HL-60 (cell line): ENCODE data around the gene GRHL3.

ENCODE experiments used
- DNase-seq, 2 experiments: peaks; one replicate each; pipeline ENCODE4 v3.0.0-alpha.2; 2010 to 2020; ENCODE audit warnings: low read depth in 1 of 2, low spot score in 1 of 2
- H3K27ac ChIP-seq: fragments of 250-450 bp; sonication (Bioruptor Pico); replicated peaks from 2 replicates; pipeline ENCODE4 v1.5.1; 2020; ENCODE audit warnings: mild to moderate bottlenecking, moderate library complexity
- H3K27me3 ChIP-seq: fragments of 250-450 bp; sonication (Bioruptor Pico); 2 replicates; pipeline ENCODE4 v1.5.1; 2021; ENCODE audit warnings: mild to moderate bottlenecking, moderate library complexity; ENCODE audit not compliant: insufficient read depth, poor library complexity, severe bottlenecking
- H3K4me3 ChIP-seq: replicated peaks from 2 replicates; pipeline ENCODE4 v1.5.1; 2011; ENCODE audit warnings: mild to moderate bottlenecking, control low read depth, low read length; ENCODE audit not compliant: insufficient read depth
- CTCF ChIP-seq: IDR thresholded peaks from one replicate; pipeline ENCODE4 v1.5.1; 2011; ENCODE audit warnings: low read length, control low read depth, inconsistent platforms; ENCODE audit not compliant: insufficient read depth
- GABPA ChIP-seq: IDR thresholded peaks from 2 replicates; pipeline ENCODE4 v1.6.1; 2012; ENCODE audit warnings: low read depth
- POLR2AphosphoS5 ChIP-seq: IDR thresholded peaks from 2 replicates; pipeline ENCODE4 v1.6.1; 2012; ENCODE audit warnings: low read depth
- REST ChIP-seq: IDR thresholded peaks from 2 replicates; pipeline ENCODE4 v1.6.1; 2012; ENCODE audit warnings: low read depth; ENCODE audit not compliant: insufficient replicate concordance
- SPI1 ChIP-seq: IDR thresholded peaks from 2 replicates; pipeline ENCODE4 v1.6.1; 2012; ENCODE audit warnings: low read depth, mild to moderate bottlenecking, borderline replicate concordance

The GRHL3 gene

GRCh38 chr1:24385160-24385940 lies 66.2 kb downstream of the GRHL3 start:
- no peak for DNase-seq
- Histone ChIP-seq H3K27me3 (no peaks in the 10 kb centered on the region), H3K27ac (peak overlapping the region; percentile 14; the same call in 1 of the 2 replicates), H3K4me3 (no peak overlapping the region)
- TF ChIP-seq POLR2AphosphoS5 (no peak), CTCF (peak; percentile 37), GABPA (no peak)

GRCh38 chr1:24386241-24386640 lies 67.1 kb downstream of the GRHL3 start:
- TF ChIP-seq POLR2AphosphoS5 (no peak), GABPA (no peak), REST (no peak), SPI1 (no peak), CTCF (no peak)
- Histone ChIP-seq H3K27ac (no peak overlapping the region), H3K4me3 (no peak overlapping the region), H3K27me3 (no peaks in the 10 kb centered on the region)
- DNase-seq, result no peak

GRCh38 chr1:24386931-24387330 lies 67.8 kb downstream of the GRHL3 start:
- DNase-seq, result no peak
- Histone ChIP-seq H3K27me3 (no peaks in the 10 kb centered on the region), H3K27ac (no peak overlapping the region), H3K4me3 (no peak overlapping the region)
- TF ChIP-seq POLR2AphosphoS5, result no peak
- TF ChIP-seq CTCF, result no peak
- TF ChIP-seq GABPA, result no peak
- TF ChIP-seq SPI1, result no peak
- no peak for TF ChIP-seq REST
